HepG2 (cell line): Measurements from ENCODE around the gene TGDS. TPM values are rescaled to one million over a fixed set of nuclear protein-coding genes. Genes with fewer than 3 reads are reported as not detected.

Experiments
- ATAC-seq: fragments of 200-7000 bp; cut with Tn5 transposase; 3 replicates; pipeline ENCODE4 v1.9.1; 2020; ENCODE audit warnings: mild to moderate bottlenecking, moderate library complexity
- BruUV-seq: library from RNA; stranded (reverse); fragments of 400-500 nt; replicated peaks from 2 replicates; lab custom pipeline; 2021; lab: Mats Ljungman, UMichigan
- CTCF ChIA-PET: fragments of 300-600 bp; formaldehyde crosslinking; extraction: SDS; loops from one replicate; lab custom pipeline; 2021; ENCODE audit warnings: low total read pairs, inconsistent platforms, low intra/inter-chr PET ratio; lab: Yijun Ruan, JAX
- POLR2A ChIA-PET: fragments of 350-600 bp; sonication (Branson Sonifier 250); formaldehyde crosslinking; loops from one replicate; lab custom pipeline; 2020; ENCODE audit warnings: antibody characterized with exemption, inconsistent platforms; lab: Yijun Ruan, JAX
- DNase-seq: peaks from one replicate; pipeline ENCODE4 v3.0.0-alpha.2; 2015; ENCODE audit warnings: low spot score
- FAIRE-seq: peaks from 3 replicates; lab custom pipeline; 2011; peaks lifted over from hg19 to GRCh38; lab: Jason Lieb, UNC
- H2AFZ ChIP-seq: one replicate; pipeline ENCODE4 v1.6.1; 2011; ENCODE audit warnings: low read length, inconsistent platforms
- H3K27ac ChIP-seq: fragments of 300-600 bp; 3 replicates; pipeline ENCODE4 v1.8.0; 2011; ENCODE audit warnings: mixed run types, mild to moderate bottlenecking, mixed read lengths, low read length, inconsistent platforms; ENCODE audit not compliant: insufficient read depth; ENCODE audit errors: extremely low read length
- H3K27me3 ChIP-seq, 2 experiments: fragments of 200-600 bp in 1 of 2; 2 replicates in 1 of 2; 3 replicates in 1 of 2; pipeline versions ENCODE4 v1.6.0 to v1.8.0; 2011; ENCODE audit warnings: low read length in 2 of 2, mild to moderate bottlenecking in 2 of 2, moderate library complexity in 2 of 2, inconsistent platforms in 1 of 2; ENCODE audit not compliant: insufficient read depth in 2 of 2, control insufficient read depth in 1 of 2
- H3K36me3 ChIP-seq, 2 experiments: fragments of 200-600 bp in 1 of 2; replicated peaks in 1 of 2; 2 replicates in 1 of 2; 3 replicates in 1 of 2; pipeline versions ENCODE4 v1.5.1 to v1.8.0; 2011; ENCODE audit warnings: low read length in 2 of 2, inconsistent platforms in 1 of 2; ENCODE audit not compliant: insufficient read depth in 2 of 2, control insufficient read depth in 1 of 2
- H3K4me1 ChIP-seq: 2 replicates; pipeline ENCODE4 v1.5.1; 2012; ENCODE audit warnings: low read length, inconsistent platforms; ENCODE audit not compliant: insufficient read depth
- H3K4me2 ChIP-seq: 2 replicates; pipeline ENCODE4 v1.6.0; 2011; ENCODE audit warnings: low read depth, low read length, inconsistent platforms
- H3K4me3 ChIP-seq, 3 experiments: fragments of 200-600 bp in 1 of 3; sonication (generic), shearing (Covaris generic) in 1 of 3; replicated peaks in 1 of 3; 2 replicates each; pipeline ENCODE4 v1.5.1; 2011 to 2016; ENCODE audit warnings: low read length in 3 of 3, inconsistent platforms in 2 of 3, low read depth in 2 of 3, mild to moderate bottlenecking in 2 of 3, control low read depth in 1 of 3, mixed read lengths in 1 of 3; ENCODE audit not compliant: insufficient read depth in 1 of 3
- H3K79me2 ChIP-seq: one replicate; pipeline ENCODE4 v1.6.1; 2011; ENCODE audit warnings: low read length, inconsistent platforms; ENCODE audit not compliant: insufficient read depth
- H3K9ac ChIP-seq: 2 replicates; pipeline ENCODE4 v1.6.0; 2011; ENCODE audit warnings: mild to moderate bottlenecking, low read depth, low read length, inconsistent platforms; ENCODE audit not compliant: insufficient read depth
- H3K9me3 ChIP-seq: 2 replicates; pipeline ENCODE4 v1.5.1; 2012; ENCODE audit warnings: mild to moderate bottlenecking, low read length
- H4K20me1 ChIP-seq: 2 replicates; pipeline ENCODE4 v1.6.0; 2011; ENCODE audit warnings: inconsistent platforms, mild to moderate bottlenecking, low read length, moderate library complexity; ENCODE audit not compliant: insufficient read depth
- CREM ChIP-seq, 2 experiments: sonication (generic) in 1 of 2; formaldehyde crosslinking in 1 of 2; IDR thresholded peaks; 2 replicates each; pipeline versions ENCODE4 v1.4.0 to v1.6.1; 2016 to 2020; ENCODE audit warnings: antibody characterized with exemption in 1 of 2, mild to moderate bottlenecking in 1 of 2, missing genetic modification reagents in 1 of 2
- FOXM1 ChIP-seq: sonication (generic); formaldehyde crosslinking; IDR thresholded peaks from 2 replicates; pipeline ENCODE4 v1.5.0; 2020; ENCODE audit warnings: missing genetic modification reagents
- GABPB1 ChIP-seq: IDR thresholded peaks from 2 replicates; pipeline ENCODE4 v1.6.1; 2016; ENCODE audit warnings: mild to moderate bottlenecking, missing genetic modification reagents, moderate library complexity, missing compliant biosample characterization
- GLI4 ChIP-seq: sonication (generic); formaldehyde crosslinking; IDR thresholded peaks from 2 replicates; pipeline ENCODE4 v1.5.1; 2020; ENCODE audit warnings: missing genetic modification reagents, mild to moderate bottlenecking, moderate library complexity, borderline replicate concordance
- IRX3 ChIP-seq: sonication (generic); formaldehyde crosslinking; IDR thresholded peaks from 2 replicates; pipeline ENCODE4 v1.8.1; 2023; ENCODE audit warnings: mild to moderate bottlenecking, low read depth, missing genetic modification reagents, borderline replicate concordance
- NONO ChIP-seq, 2 experiments: fragments of 450-650 bp in 1 of 2; sonication (generic) in 1 of 2; formaldehyde crosslinking in 1 of 2; IDR thresholded peaks in 1 of 2; conservative IDR thresholded peaks in 1 of 2; 2 replicates each; pipeline versions ENCODE4 v1.6.1 to v1.8.0; 2017 to 2022; ENCODE audit warnings: mild to moderate bottlenecking in 1 of 2, missing genetic modification reagents in 1 of 2, moderate library complexity in 1 of 2
- SOX6 ChIP-seq, 2 experiments: fragments of 450-650 bp in 1 of 2; sonication (generic) in 1 of 2; formaldehyde crosslinking in 1 of 2; IDR thresholded peaks; 2 replicates each; pipeline versions ENCODE4 v1.4.0 to v1.6.1; 2017 to 2020; ENCODE audit warnings: antibody characterized with exemption in 1 of 2, mild to moderate bottlenecking in 1 of 2, missing genetic modification reagents in 1 of 2
- SRSF9 ChIP-seq: fragments of 200-400 bp; formaldehyde crosslinking; IDR thresholded peaks from 2 replicates; pipeline ENCODE4 v1.6.1; 2018; ENCODE audit warnings: borderline replicate concordance, mild to moderate bottlenecking, low read depth, low read length; ENCODE audit not compliant: insufficient read depth, poor library complexity, severe bottlenecking
- SSRP1 ChIP-seq: IDR thresholded peaks from 2 replicates; pipeline ENCODE4 v1.6.1; 2016; ENCODE audit warnings: control low read depth
- TP53 ChIP-seq: sonication (generic); formaldehyde crosslinking; conservative IDR thresholded peaks from 2 replicates; pipeline ENCODE4 v1.4.0; 2020; ENCODE audit warnings: missing genetic modification reagents
- ZBTB43 ChIP-seq: sonication (generic); formaldehyde crosslinking; conservative IDR thresholded peaks from 2 replicates; pipeline ENCODE4 v1.4.0; 2020; ENCODE audit warnings: missing genetic modification reagents
- ZC3H4 ChIP-seq: sonication (generic); formaldehyde crosslinking; IDR thresholded peaks from 2 replicates; pipeline ENCODE4 v1.4.0; 2020; ENCODE audit warnings: missing genetic modification reagents, borderline replicate concordance
- ZNF253 ChIP-seq: sonication (generic); formaldehyde crosslinking; IDR thresholded peaks from 2 replicates; pipeline ENCODE4 v1.8.0; 2022; ENCODE audit warnings: mild to moderate bottlenecking, missing genetic modification reagents, borderline replicate concordance
- ZNF260 ChIP-seq: sonication (generic); formaldehyde crosslinking; IDR thresholded peaks from 2 replicates; pipeline ENCODE4 v1.4.0; 2020; ENCODE audit warnings: missing genetic modification reagents, low read depth, mild to moderate bottlenecking, borderline replicate concordance
- ZNF274 ChIP-seq: sonication (generic); formaldehyde crosslinking; IDR thresholded peaks from 2 replicates; pipeline ENCODE4 v1.5.1; 2020; ENCODE audit warnings: mild to moderate bottlenecking, missing genetic modification reagents
- ZNF75D ChIP-seq: sonication (generic); formaldehyde crosslinking; IDR thresholded peaks from 2 replicates; pipeline ENCODE4 v1.8.1; 2023; ENCODE audit warnings: missing genetic modification reagents, mild to moderate bottlenecking, borderline replicate concordance
- ZSCAN22 ChIP-seq: sonication (generic); formaldehyde crosslinking; IDR thresholded peaks from 2 replicates; pipeline ENCODE4 v1.4.0; 2020; ENCODE audit warnings: mild to moderate bottlenecking, missing genetic modification reagents
- ZXDC ChIP-seq: sonication (generic); formaldehyde crosslinking; IDR thresholded peaks from 2 replicates; pipeline ENCODE4 v1.5.0; 2020; ENCODE audit warnings: mild to moderate bottlenecking, missing genetic modification reagents
- WGBS: methylation state at CpG from one replicate; pipeline ENCODE4 v1.1.6; 2017; ENCODE audit warnings: low lambda C conversion rate; 5-methylcytosine and 5-hydroxymethylcytosine counted together
- in situ Hi-C: cut with HindIII; loops from 2 replicates; pipeline ENCODE4 v1.10.0; 2017; ENCODE audit warnings: low pct_unique_long_range_greater_than_20kb; ENCODE audit not compliant: extremely low pct_ligation_motif_present
- intact Hi-C: fragments of 100-400 bp; cut with micrococcal nuclease; formaldehyde crosslinking; loops from one replicate; pipeline ENCODE4 v1.10.0; 2022; ENCODE audit not compliant: unreplicated experiment
- polyA plus RNA-seq, 8 experiments: library from polyadenylated mRNA; depleted of rRNA in 3 of 8; stranded (reverse) in 7 of 8; unstranded in 1 of 8; fragments of >200 nt; fragmentation: Illumina TruSeq in 4 of 8; extraction: Trizol in 4 of 8; gene quantifications; 2 replicates each; pipeline versions ENCODE4 v1.2.1 to v1.2.3, GENCODE V29; 2011 to 2016; ENCODE audit warnings: low read depth in 4 of 8, missing spikeins in 1 of 8, mixed read lengths in 1 of 8; ENCODE audit not compliant: insufficient read depth in 1 of 8
- total RNA-seq, 5 experiments: library from RNA; depleted of rRNA; stranded (reverse); fragments of >200 nt; fragmentation: Illumina TruSeq; extraction: Trizol; gene quantifications; 2 replicates each; pipeline ENCODE4 v1.2.3, GENCODE V29; 2016; ENCODE audit warnings: low read depth in 1 of 5
- TF ChIP-seq, protein P1 (sequence below): sonication (generic); formaldehyde crosslinking; IDR thresholded peaks from 2 replicates; pipeline ENCODE4 v1.8.1; 2023; ENCODE audit warnings: mild to moderate bottlenecking, moderate library complexity, missing genetic modification reagents

TGDS gene
- total and polyA plus RNA-seq, 2 of the 13 experiments (the other 11 are each of a cell fraction or from before 2014, with no cell fraction given): 15.5 to 17.9 TPM

DNA sequence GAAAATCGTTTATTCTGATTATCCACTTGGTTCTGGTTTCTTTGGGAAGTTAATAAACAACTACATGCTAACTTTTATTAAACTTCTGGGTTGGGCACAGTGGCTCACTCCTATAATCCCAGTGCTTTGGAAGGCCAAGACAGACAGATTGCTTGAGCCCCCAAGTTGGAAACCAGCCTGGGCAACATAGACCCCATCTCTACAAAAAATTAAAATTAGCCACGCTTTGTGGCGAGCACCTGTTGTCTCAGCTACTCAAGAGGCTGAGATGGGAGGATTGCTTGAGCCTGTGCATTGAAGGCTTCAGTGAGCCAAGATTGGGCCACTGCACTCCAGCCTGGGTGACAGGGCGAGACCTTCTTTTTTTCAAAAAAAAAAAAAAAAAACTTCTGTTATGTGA lies 27.4 kb upstream of the TGDS start:
- Histone ChIP-seq H2AFZ (no peak overlapping the region), H3K4me2 (no peak overlapping the region), H4K20me1 (no peaks in the 10 kb centered on the region), H3K9me3 (no peaks in the 10 kb centered on the region), H3K4me1 (no peaks in the 10 kb centered on the region), H3K36me3 (no peaks in the 10 kb centered on the region), H3K79me2 (no peaks in the 10 kb centered on the region), H3K9ac (no peak overlapping the region), H3K27me3 (no peaks in the 10 kb centered on the region), H3K4me3 (no peak overlapping the region), H3K27ac (no peak overlapping the region)
- intact Hi-C loops (no loop called here), in situ Hi-C loops (no loop called here)
- WGBS: 32% methylated on average over 4 of the region's 4 CpGs
- no peak for FAIRE-seq
- no TSS peak for BruUV-seq
- no peak for DNase-seq
- ATAC-seq: no peak
- POLR2A ChIA-PET: no interaction called here
- CTCF ChIA-PET: no interaction called here
- TF ChIP-seq ZBTB43 (CRISPR knock-in tag) (no peak), GABPB1 (CRISPR knock-in tag) (no peak), GLI4 (CRISPR knock-in tag) (no peak), SRSF9 (no peak), ZNF260 (CRISPR knock-in tag) (no peak), SOX6 (IDR thresholded peaks at IDR 0.05) (no peak), SOX6 (CRISPR knock-in tag; IDR thresholded peaks at IDR 0.05) (no peak), ZXDC (CRISPR knock-in tag) (no peak), ZNF253 (no peak), CREM (IDR thresholded peaks at IDR 0.05) (no peak), CREM (CRISPR knock-in tag; IDR thresholded peaks at IDR 0.05) (no peak), IRX3 (CRISPR knock-in tag) (no peak), TP53 (CRISPR knock-in tag) (no peak), ZC3H4 (no peak), SSRP1 (CRISPR knock-in tag) (no peak), ZNF75D (CRISPR knock-in tag) (no peak), NONO (IDR thresholded peaks at IDR 0.05) (no peak), NONO (CRISPR knock-in tag; conservative IDR thresholded peaks at IDR 0.05) (no peak), FOXM1 (no peak), ZSCAN22 (CRISPR knock-in tag) (no peak), ZNF274 (no peak)
- TF ChIP-seq, protein P1, sequence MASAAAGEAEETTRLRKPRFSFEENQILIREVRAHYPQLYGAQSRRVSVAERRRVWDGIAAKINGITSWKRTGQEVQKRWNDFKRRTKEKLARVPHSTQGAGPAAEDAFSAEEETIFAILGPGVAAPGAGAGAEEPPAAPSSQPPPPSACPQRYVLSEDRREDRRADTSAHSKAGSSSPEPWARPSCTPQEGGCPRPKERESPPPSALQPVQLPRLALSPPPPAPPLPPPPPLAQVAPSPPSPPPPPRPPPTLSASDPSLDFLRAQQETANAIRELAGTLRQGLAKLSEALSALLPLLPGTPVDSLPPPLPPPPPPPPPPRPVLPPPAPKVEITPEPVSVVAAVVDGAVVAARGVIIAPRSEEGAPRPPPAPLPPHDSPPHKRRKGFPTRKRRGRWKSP (CRISPR knock-in tag): no peak
